ENCODE measurements around the gene FRY. TPM values are rescaled to one million over a fixed set of nuclear protein-coding genes. Genes with fewer than 3 reads are reported as not detected.

Gene FRY
- total RNA-seq, 2 donors from 2014 or later, result 16.4 to 33.3 TPM

- no peaks in the 10 kb centered on the region for H3K27me3 ChIP-seq (replicated peaks; ENCODE audit: insufficient read depth)
- no peaks in the 10 kb centered on the region for H3K4me1 ChIP-seq (replicated peaks)
- TF ChIP-seq POLR2A (IDR thresholded peaks at IDR 0.05) (no peak), CTCF (IDR thresholded peaks at IDR 0.05) (no peak), POLR2AphosphoS5 (IDR thresholded peaks at IDR 0.05) (no peak)
- no peak overlapping the region for H3K27ac ChIP-seq
- no peaks in the 10 kb centered on the region for H3K36me3 ChIP-seq
- no peak for DNase-seq (ENCODE audit: low spot score)
- intact Hi-C loops (cut with DNase I), result no loop called here
- no peaks in the 10 kb centered on the region for H3K9me3 ChIP-seq
- H3K4me3 ChIP-seq, result no peak overlapping the region
- 41% methylated on average over 5 of the region's 5 CpGs for WGBS
Observed at GRCh38 chr13:32068255-32068654, 36.7 kb downstream of the FRY start.

DNA sequence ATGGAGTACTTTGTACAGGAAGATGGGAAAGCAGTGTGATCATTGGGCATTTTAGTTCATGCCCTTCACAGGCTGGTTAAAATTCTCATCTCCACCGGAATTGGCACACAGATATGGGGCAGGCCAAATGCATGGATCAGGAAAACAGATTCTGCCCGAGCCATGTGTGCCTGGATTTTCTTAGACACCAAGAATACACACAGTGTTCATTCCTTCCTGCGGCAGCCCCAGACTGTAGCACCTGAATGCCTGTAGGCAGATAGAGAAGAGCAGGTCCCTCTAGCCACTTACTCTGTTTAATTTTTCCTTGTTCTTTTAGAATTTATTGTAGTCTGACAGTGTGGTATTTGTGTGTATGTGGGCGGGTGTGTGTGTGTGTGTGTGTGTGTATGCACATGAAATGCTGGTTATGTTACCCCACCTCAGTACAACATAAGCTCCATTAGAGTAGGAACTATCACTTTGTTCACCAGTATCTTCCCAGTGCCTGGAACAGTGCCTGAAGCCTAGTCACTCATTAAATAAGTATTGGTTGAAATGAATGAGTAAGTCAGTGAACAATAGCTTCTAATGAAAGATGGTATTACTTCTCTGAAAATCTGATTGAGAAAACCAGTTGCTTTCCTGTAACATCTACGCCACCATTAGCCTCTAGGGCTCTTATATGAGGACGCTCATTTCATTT lies 41.7 kb downstream of the FRY start:
- WGBS, result 81% methylated on average over 6 of the region's 6 CpGs
- no peak for DNase-seq (ENCODE audit: low spot score)
- intact Hi-C loops (cut with DNase I), result no loop called here

DNA sequence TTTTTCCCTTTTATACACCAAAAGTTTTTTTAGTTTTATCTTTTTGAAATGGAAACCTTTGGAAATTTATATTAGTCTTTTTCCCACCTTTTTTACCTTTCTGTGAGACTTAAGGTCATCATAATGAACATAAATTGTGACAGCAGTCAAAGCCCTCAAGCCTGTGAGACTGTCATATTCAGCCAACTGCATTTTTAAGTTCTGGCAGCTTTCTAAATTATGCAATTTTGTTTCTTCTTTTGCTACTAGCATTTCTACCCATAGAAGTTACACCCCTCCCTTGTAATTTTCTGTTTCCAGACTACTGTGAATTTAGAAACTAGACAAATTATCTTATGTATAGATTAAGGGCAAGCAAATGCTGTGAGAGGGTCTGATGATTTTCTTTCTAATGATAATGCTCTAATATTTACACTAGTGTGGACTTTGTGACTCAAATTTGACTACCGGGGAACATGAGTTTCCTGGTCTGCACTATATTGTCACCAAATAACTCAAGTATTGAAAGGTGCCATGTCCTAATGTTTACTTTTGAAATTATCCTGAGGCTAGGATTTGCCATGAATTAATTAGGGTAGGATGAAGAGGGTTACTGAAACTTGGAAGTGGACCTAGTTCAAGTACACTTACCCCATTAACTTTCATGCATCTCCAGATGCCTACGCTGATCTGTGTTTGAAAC lies 43.7 kb downstream of the FRY start:
- intact Hi-C loops (cut with DNase I), result no loop called here
- TF ChIP-seq POLR2AphosphoS5 (IDR thresholded peaks at IDR 0.05) (no peak), CTCF (IDR thresholded peaks at IDR 0.05) (no peak), POLR2A (IDR thresholded peaks at IDR 0.05) (no peak)

More for the DNA sequence above, 41.7 kb downstream of the FRY start:
- TF ChIP-seq POLR2A (IDR thresholded peaks at IDR 0.05) (no peak), POLR2AphosphoS5 (IDR thresholded peaks at IDR 0.05) (no peak), CTCF (IDR thresholded peaks at IDR 0.05) (no peak)
- H3K9me3 ChIP-seq, result no peaks in the 10 kb centered on the region
- no peaks in the 10 kb centered on the region for H3K36me3 ChIP-seq
- H3K4me1 ChIP-seq (replicated peaks), result no peaks in the 10 kb centered on the region
- H3K4me3 ChIP-seq, result no peak overlapping the region
- H3K27ac ChIP-seq, result no peak overlapping the region
- H3K27me3 ChIP-seq (replicated peaks; ENCODE audit: insufficient read depth), result no peaks in the 10 kb centered on the region

DNA sequence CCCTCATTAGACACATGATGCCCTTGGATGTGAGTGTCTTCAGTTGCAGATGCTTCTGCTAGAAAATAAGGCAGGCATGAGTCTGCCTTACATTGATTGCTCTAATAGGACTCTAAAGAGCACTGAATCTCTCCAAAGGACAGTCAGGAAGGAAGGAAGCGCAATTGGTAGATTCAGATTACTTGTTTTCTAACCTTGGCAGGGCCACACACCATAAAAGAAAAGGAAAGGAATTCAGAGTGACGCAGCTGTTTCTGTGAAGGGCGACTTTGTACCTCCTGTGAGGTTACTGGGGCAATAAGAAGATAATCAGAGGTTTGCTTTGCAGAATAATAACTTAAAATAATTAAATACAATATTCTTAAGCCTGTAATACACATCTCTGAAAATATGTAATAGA lies 48.0 kb downstream of the FRY start:
- intact Hi-C loops (cut with DNase I), result no loop called here
- Histone ChIP-seq H3K36me3 (no peaks in the 10 kb centered on the region), H3K27ac (no peak overlapping the region), H3K27me3 (replicated peaks; ENCODE audit: insufficient read depth) (no peaks in the 10 kb centered on the region), H3K4me3 (no peak overlapping the region), H3K4me1 (replicated peaks) (no peaks in the 10 kb centered on the region), H3K9me3 (no peaks in the 10 kb centered on the region)
- 46% methylated on average over 3 of the region's 3 CpGs for WGBS
- TF ChIP-seq POLR2AphosphoS5 (IDR thresholded peaks at IDR 0.05) (no peak), POLR2A (IDR thresholded peaks at IDR 0.05) (no peak), CTCF (IDR thresholded peaks at IDR 0.05) (no peak)
- no peak for DNase-seq (ENCODE audit: low spot score)

More for the DNA sequence above, 43.7 kb downstream of the FRY start:
- H3K9me3 ChIP-seq, result no peaks in the 10 kb centered on the region
- no peak overlapping the region for H3K27ac ChIP-seq
- DNase-seq (ENCODE audit: low spot score), result no peak
- H3K27me3 ChIP-seq (replicated peaks; ENCODE audit: insufficient read depth), result no peaks in the 10 kb centered on the region
- H3K4me1 ChIP-seq (replicated peaks), result no peaks in the 10 kb centered on the region
- no peaks in the 10 kb centered on the region for H3K36me3 ChIP-seq
- no peak overlapping the region for H3K4me3 ChIP-seq
- 93% methylated on average over 2 of the region's 2 CpGs for WGBS

DNA sequence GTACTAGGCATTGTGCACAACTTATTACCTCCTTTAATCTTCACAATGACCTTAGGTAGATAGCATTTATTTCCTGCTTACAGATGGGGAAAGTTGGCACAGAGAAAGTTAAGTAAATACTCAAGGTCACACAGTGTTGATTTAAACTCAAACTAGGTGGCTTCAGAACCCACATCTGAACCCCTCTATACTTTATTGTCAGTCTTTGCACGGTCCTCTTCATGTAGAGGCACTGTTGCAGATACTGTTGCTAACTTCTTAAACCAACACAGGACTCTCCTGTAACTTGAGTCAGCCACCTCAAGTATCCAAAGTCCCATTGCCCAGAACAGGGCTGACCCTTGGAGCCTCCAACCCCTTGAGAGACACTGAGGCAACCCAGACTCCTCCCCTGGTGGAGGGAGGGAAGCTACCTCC lies 48.8 kb downstream of the FRY start:
- WGBS, result 32% methylated on average over 1 of the region's 1 CpG
- Histone ChIP-seq H3K27me3 (replicated peaks; ENCODE audit: insufficient read depth) (no peaks in the 10 kb centered on the region), H3K9me3 (no peaks in the 10 kb centered on the region), H3K36me3 (no peaks in the 10 kb centered on the region), H3K4me3 (no peak overlapping the region), H3K4me1 (replicated peaks) (no peaks in the 10 kb centered on the region), H3K27ac (no peak overlapping the region)
- TF ChIP-seq CTCF (IDR thresholded peaks at IDR 0.05), result no peak
- intact Hi-C loops (cut with DNase I), result no loop called here
- DNase-seq (ENCODE audit: low spot score), result no peak
